ENCODE results near the gene CD79A.

Gene CD79A

DNA sequence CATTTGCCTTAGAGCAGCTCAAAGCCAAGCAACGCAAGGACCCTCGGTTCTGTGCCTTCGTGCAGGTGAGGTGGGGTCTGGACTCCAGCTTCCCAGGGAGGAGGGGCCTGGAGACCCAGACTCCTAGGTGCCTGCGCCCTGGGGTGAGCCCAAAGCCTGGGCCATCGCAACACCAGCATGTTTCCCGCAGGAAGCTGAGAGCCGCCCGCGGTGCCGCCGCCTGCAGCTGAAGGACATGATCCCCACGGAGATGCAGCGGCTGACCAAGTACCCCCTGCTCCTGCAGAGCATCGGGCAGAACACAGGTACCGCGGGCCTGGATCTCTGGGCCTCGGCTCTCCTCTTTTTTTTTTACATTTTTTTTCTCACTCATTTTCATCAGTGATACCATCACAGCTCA is 25.5 kb downstream of the CD79A start:
- TF ChIP-seq, protein P1, sequence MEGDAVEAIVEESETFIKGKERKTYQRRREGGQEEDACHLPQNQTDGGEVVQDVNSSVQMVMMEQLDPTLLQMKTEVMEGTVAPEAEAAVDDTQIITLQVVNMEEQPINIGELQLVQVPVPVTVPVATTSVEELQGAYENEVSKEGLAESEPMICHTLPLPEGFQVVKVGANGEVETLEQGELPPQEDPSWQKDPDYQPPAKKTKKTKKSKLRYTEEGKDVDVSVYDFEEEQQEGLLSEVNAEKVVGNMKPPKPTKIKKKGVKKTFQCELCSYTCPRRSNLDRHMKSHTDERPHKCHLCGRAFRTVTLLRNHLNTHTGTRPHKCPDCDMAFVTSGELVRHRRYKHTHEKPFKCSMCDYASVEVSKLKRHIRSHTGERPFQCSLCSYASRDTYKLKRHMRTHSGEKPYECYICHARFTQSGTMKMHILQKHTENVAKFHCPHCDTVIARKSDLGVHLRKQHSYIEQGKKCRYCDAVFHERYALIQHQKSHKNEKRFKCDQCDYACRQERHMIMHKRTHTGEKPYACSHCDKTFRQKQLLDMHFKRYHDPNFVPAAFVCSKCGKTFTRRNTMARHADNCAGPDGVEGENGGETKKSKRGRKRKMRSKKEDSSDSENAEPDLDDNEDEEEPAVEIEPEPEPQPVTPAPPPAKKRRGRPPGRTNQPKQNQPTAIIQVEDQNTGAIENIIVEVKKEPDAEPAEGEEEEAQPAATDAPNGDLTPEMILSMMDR (IDR thresholded peaks at IDR 0.05; ENCODE audit: low read depth, low read length, missing control alignments): no peak
- DNase-seq (ENCODE audit: extremely low read depth, low read depth): no peak
- no peak overlapping the region for H3K4me3 ChIP-seq (replicated peaks; ENCODE audit: low read depth, low read length)

DNA sequence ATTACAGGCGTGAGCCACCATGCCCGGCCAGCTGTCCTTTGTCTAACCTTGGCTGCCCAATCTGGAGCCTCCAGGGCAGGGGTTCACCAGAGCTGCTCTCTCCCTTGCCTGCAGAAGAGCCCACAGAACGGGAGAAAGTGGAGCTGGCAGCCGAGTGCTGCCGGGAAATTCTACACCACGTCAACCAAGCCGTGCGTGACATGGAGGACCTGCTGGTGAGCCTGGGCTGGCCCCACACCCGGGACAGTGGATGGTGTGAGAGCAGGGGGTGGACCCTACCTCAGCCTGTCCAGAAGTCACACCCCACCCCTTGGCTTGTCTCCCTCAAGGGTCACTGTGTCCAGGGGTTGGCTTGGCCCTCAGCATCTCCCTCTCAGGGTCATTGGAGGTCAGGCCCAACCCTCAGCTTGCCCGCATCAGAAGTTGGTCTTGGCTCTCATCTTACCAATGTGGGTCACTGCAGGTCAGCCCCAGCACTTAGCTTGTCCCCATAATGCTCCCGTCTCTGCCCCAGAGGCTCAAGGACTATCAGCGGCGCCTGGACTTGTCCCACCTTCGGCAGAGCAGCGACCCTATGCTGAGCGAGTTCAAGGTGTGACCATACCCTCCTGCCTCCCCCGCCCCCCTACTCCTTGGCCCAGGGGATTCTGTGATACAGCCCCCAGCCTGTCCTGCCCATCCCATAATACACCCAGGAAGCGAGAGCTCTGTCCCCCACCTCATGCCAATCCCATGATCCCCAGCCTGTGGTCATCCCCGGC is 26.3 kb downstream of the CD79A start:
- DNase-seq (ENCODE audit: extremely low read depth, low read depth): no peak
- TF ChIP-seq, protein P1 (IDR thresholded peaks at IDR 0.05; ENCODE audit: low read depth, low read length, missing control alignments): no peak
- H3K4me3 ChIP-seq (replicated peaks; ENCODE audit: low read depth, low read length): no peak overlapping the region

DNA sequence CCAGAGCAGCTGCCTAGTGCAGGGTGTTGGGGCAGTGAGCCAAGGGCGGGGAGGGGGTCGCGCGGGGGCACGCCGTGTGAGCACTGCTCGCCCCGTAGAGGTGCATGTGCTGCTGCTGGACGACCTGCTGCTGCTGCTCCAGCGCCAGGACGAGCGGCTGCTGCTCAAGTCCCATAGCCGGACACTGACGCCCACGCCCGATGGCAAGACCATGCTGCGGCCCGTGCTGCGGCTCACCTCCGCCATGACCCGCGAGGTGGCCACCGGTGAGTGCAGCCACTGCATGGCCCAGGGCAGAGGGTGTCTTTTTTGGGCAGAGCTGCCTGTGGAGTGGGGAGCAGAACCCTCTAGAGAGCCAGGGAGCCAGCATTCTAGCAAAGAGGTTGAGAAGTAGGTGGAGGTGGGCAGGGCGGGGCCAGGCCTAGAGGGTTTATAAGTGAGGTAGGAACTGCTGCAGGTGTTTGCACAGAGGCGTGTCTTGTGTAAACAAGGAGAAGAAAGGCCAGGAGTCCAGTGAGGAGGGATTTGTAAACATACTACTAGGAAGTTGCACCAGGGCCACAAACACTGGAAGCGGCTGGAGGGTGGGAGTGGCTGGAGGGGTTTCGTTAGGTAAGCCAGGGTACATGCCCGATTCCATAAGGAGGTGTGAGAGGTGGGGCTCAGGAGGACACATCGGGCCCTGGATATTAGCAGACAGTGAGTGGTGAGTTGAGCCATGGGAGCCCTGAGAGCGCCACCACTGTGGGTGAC is 27.2 kb downstream of the CD79A start:
- DNase-seq (ENCODE audit: extremely low read depth, low read depth): no peak
- no peak overlapping the region for H3K4me3 ChIP-seq (replicated peaks; ENCODE audit: low read depth, low read length)
- TF ChIP-seq, protein P1 (IDR thresholded peaks at IDR 0.05; ENCODE audit: low read depth, low read length, missing control alignments): no peak

DNA sequence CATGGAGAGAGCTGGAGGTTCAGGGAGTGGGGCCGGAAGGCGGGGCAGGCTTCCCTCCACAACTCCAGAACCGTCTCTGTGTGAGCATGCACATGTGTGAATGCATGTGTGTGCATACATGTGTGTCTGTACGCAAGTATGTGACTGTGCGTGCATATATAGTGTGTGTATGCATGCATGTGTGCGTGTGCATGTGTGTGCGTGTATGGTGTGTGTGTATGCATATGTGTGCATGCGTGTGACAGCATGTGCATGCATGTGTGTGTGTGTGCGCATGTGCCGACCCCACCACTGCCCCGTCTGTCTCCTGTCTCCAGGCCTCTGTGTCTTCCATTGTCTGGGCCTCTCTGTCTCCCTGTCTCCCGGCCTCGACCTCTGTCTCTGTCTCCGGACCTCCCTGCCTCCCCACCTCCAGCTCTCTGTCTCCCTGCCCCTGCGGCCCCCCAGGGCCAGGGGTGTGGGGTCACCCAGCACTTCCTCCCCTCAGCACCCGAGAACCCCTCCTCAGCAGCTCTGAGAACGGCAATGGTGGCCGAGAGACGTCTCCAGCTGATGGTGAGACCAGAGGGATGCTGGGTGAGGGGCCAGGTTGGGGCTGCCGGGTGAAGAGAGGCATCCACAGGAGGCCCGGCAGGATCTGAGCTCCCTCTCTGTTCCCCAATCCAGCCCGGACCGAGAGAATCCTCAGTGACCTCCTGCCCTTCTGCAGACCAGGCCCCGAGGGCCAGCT is 28.4 kb downstream of the CD79A start:
- DNase-seq (ENCODE audit: extremely low read depth, low read depth): no peak
- TF ChIP-seq, protein P1 (IDR thresholded peaks at IDR 0.05; ENCODE audit: low read depth, low read length, missing control alignments): no peak

DNA sequence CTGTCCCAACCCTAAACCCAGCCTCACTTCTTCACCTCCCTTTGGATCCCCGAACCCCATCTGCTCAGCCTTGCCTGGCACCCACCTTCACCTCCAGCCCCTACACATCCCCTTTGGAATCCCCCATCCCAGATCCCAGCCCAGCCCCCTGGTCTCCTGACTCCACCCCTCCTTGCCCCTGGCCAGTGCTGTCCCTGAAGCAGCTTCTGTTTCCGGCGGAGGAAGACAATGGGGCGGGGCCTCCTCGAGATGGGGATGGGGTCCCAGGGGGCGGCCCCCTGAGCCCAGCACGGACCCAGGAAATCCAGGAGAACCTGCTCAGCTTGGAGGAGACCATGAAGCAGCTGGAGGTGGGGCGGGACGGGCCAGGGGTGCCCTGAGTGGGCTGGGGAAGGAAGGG is 29.2 kb downstream of the CD79A start:
- TF ChIP-seq, protein P1 (IDR thresholded peaks at IDR 0.05; ENCODE audit: low read depth, low read length, missing control alignments): no peak
- DNase-seq (ENCODE audit: extremely low read depth, low read depth): no peak
- no peak overlapping the region for H3K4me3 ChIP-seq (replicated peaks; ENCODE audit: low read depth, low read length)

More for the DNA sequence above, 28.4 kb downstream of the CD79A start:
- H3K4me3 ChIP-seq (replicated peaks; ENCODE audit: low read depth, low read length): no peak overlapping the region

DNA sequence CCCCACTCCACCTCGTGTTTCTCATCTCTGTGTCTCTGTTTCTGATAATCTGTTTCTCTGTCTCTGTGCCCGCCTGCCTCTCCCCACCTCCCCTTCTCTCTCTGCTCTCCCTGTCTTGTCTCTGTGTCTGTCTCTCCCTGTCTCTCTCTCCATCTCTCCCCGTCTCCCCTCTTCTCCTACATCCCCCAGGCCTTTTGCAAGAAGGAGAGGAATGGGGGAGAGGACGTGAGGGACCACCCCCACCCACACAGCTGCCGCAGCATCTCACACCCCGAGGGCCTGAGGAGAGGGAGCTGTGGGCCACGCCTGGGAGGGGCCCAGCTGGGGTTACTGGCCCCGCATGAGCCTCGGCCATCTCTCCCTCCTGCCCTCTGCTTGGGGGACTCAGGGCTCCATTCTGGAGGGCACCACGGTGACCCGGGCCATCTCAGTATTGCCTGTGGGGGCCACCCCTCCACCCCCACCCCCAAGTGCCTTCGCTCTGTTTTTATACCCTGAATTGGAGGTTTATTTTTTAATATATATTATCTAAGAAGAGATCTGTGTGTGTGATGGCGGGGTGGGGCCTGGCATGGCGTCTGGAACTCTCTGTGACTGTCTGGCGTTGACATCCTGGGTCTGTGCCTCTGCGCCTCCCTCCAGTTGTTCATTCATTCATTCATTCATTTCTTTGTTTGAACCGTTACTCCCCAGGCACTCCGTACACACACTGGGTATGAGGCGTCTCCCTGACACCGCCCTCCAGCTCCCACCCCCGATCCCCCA is 30.0 kb downstream of the CD79A start:
- no peak overlapping the region for H3K4me3 ChIP-seq (replicated peaks; ENCODE audit: low read depth, low read length)
- DNase-seq (ENCODE audit: extremely low read depth, low read depth): no peak
- TF ChIP-seq, protein P1 (IDR thresholded peaks at IDR 0.05; ENCODE audit: low read depth, low read length, missing control alignments): no peak

Data from HFF-Myc (cell line).